HepG2 (cell line): ENCODE data around the gene CHPF. TPM values are rescaled to one million over a fixed set of nuclear protein-coding genes. Genes with fewer than 3 reads are reported as not detected.

Experiments used
- MZF1 ChIP-seq: sonication (generic); formaldehyde crosslinking; IDR thresholded peaks from 2 replicates; pipeline ENCODE4 v1.8.1; 2023; ENCODE audit warnings: mild to moderate bottlenecking, missing genetic modification reagents, borderline replicate concordance
- PHF8 ChIP-seq: sonication (generic); formaldehyde crosslinking; IDR thresholded peaks from 2 replicates; pipeline ENCODE4 v1.5.0; 2020; ENCODE audit warnings: missing genetic modification reagents
- POLR2AphosphoS2 ChIP-seq: IDR thresholded peaks from 2 replicates; pipeline ENCODE4 v1.6.1; 2011; ENCODE audit warnings: low read depth, low read length, improper control_type of control experiment
- RERE ChIP-seq: IDR thresholded peaks from 2 replicates; pipeline ENCODE4 v1.6.1; 2016; ENCODE audit warnings: low read depth, missing genetic modification reagents, missing compliant biosample characterization
- SIN3A ChIP-seq: IDR thresholded peaks from 2 replicates; pipeline ENCODE4 v1.6.1; 2011; ENCODE audit warnings: low read depth, mild to moderate bottlenecking, control low read depth, low read length, borderline replicate concordance
- SKI ChIP-seq: fragments of 450-650 bp; IDR thresholded peaks from one replicate; pipeline ENCODE4 v1.6.1; 2018; ENCODE audit warnings: mild to moderate bottlenecking; ENCODE audit not compliant: partially characterized antibody
- SNAPC5 ChIP-seq: sonication (generic); formaldehyde crosslinking; IDR thresholded peaks from 2 replicates; pipeline ENCODE4 v1.8.1; 2023; ENCODE audit warnings: mild to moderate bottlenecking, missing genetic modification reagents, borderline replicate concordance
- TOPORS ChIP-seq: sonication (generic); formaldehyde crosslinking; IDR thresholded peaks from 2 replicates; pipeline ENCODE4 v1.8.0; 2023; ENCODE audit warnings: mild to moderate bottlenecking, missing genetic modification reagents
- ZNF274 ChIP-seq: sonication (generic); formaldehyde crosslinking; IDR thresholded peaks from 2 replicates; pipeline ENCODE4 v1.5.1; 2020; ENCODE audit warnings: mild to moderate bottlenecking, missing genetic modification reagents
- ZNF414 ChIP-seq: sonication (generic); formaldehyde crosslinking; IDR thresholded peaks from 2 replicates; pipeline ENCODE4 v1.5.0; 2020; ENCODE audit warnings: missing genetic modification reagents
- ZNF513 ChIP-seq: sonication (generic); formaldehyde crosslinking; conservative IDR thresholded peaks from 2 replicates; pipeline ENCODE4 v1.5.0; 2020; ENCODE audit warnings: missing genetic modification reagents
- ZNF687 ChIP-seq: sonication (generic); formaldehyde crosslinking; IDR thresholded peaks from 2 replicates; pipeline ENCODE4 v1.5.1; 2020; ENCODE audit warnings: mild to moderate bottlenecking, missing genetic modification reagents, moderate library complexity
- ZNF770 ChIP-seq: sonication (generic); formaldehyde crosslinking; IDR thresholded peaks from 2 replicates; pipeline ENCODE4 v1.5.0; 2020; ENCODE audit warnings: mild to moderate bottlenecking, missing genetic modification reagents
- ZNF780A ChIP-seq: sonication (generic); formaldehyde crosslinking; IDR thresholded peaks from 2 replicates; pipeline ENCODE4 v1.8.0; 2022; ENCODE audit warnings: mild to moderate bottlenecking, missing genetic modification reagents, moderate library complexity
- polyA plus RNA-seq, 8 experiments: library from polyadenylated mRNA; depleted of rRNA in 3 of 8; stranded (reverse) in 7 of 8; unstranded in 1 of 8; fragments of >200 nt; fragmentation: Illumina TruSeq in 4 of 8; extraction: Trizol in 4 of 8; gene quantifications; 2 replicates each; pipeline versions ENCODE4 v1.2.1 to v1.2.3, GENCODE V29; 2011 to 2016; ENCODE audit warnings: low read depth in 4 of 8, missing spikeins in 1 of 8, mixed read lengths in 1 of 8; ENCODE audit not compliant: insufficient read depth in 1 of 8
- total RNA-seq, 5 experiments: library from RNA; depleted of rRNA; stranded (reverse); fragments of >200 nt; fragmentation: Illumina TruSeq; extraction: Trizol; gene quantifications; 2 replicates each; pipeline ENCODE4 v1.2.3, GENCODE V29; 2016; ENCODE audit warnings: low read depth in 1 of 5

CHPF gene
- total and polyA plus RNA-seq, 2 of the 13 experiments (the other 11 are each of a cell fraction or from before 2014, with no cell fraction given), result 79.6 to 111 TPM

GRCh38 chr2:219545943-219546352 lies 2.3 kb upstream of the CHPF start (continued):
- TF ChIP-seq ZNF687 (CRISPR knock-in tag) (no peak; the same call in 1 of the 2 replicates), SNAPC5 (CRISPR knock-in tag) (no peak), ZNF770 (CRISPR knock-in tag) (peak; percentile 46; the same call in 1 of the 2 replicates), TOPORS (CRISPR knock-in tag) (no peak), PHF8 (CRISPR knock-in tag) (no peak), POLR2AphosphoS2 (no peak), ZNF513 (CRISPR knock-in tag) (no peak), SIN3A (peak; percentile 73; the same call in 1 of the 2 replicates), SKI (no peak), ZNF780A (no peak), RERE (CRISPR knock-in tag) (no peak), MZF1 (no peak), ZNF414 (CRISPR knock-in tag) (0 out of 2 replicates have a peak, but pooled peaks have one; percentile 22), ZNF274 (no peak)
